K562 (cell line): ENCODE data around the gene PGAM2. TPM values are rescaled to one million over a fixed set of nuclear protein-coding genes. Genes with fewer than 3 reads are reported as not detected.

Experiments
- ATAC-seq: fragments of 200-7000 bp; cut with Tn5 transposase; 3 replicates; pipeline ENCODE4 v1.9.1; 2020; ENCODE audit warnings: moderate library complexity
- BruUV-seq: library from RNA; stranded (reverse); fragments of 400-500 nt; replicated peaks from 2 replicates; lab custom pipeline; 2021; lab: Mats Ljungman, UMichigan
- CTCF ChIA-PET: fragments of 300-600 bp; formaldehyde crosslinking; extraction: SDS; loops from one replicate; lab custom pipeline; 2021; ENCODE audit warnings: low intra/inter-chr PET ratio; lab: Yijun Ruan, JAX
- POLR2A ChIA-PET: fragments of 300-600, 350-650 bp; sonication (Branson Sonifier 250); formaldehyde crosslinking; extraction: SDS; loops from one replicate; lab custom pipeline; 2021; ENCODE audit warnings: antibody characterized with exemption, inconsistent platforms; lab: Yijun Ruan, JAX
- DNase-seq, 4 experiments: peaks; one replicate each; pipeline versions ENCODE4 v3.0.0 to v3.0.0-alpha.2; 2011 to 2018; ENCODE audit warnings: low spot score in 3 of 4, mixed read lengths in 3 of 4; ENCODE audit errors: extremely low read depth in 1 of 4
- FAIRE-seq: peaks from 2 replicates; lab custom pipeline; 2011; peaks lifted over from hg19 to GRCh38; lab: Jason Lieb, UNC
- H2AFZ ChIP-seq: 2 replicates; pipeline ENCODE4 v1.6.0; 2011; ENCODE audit warnings: low read depth, low read length, control low read depth, inconsistent platforms
- H3K27ac ChIP-seq: fragments of 200-600 bp; 3 replicates; pipeline ENCODE4 v1.8.0; 2011; ENCODE audit warnings: low read depth, mild to moderate bottlenecking, control low read depth, inconsistent platforms, low read length, moderate library complexity, mixed read lengths; ENCODE audit errors: extremely low read depth
- H3K27me3 ChIP-seq, 2 experiments: fragments of 300-600 bp in 1 of 2; 2 replicates in 1 of 2; 3 replicates in 1 of 2; pipeline versions ENCODE4 v1.6.0 to v1.8.0; 2011; ENCODE audit warnings: inconsistent platforms in 2 of 2, low read length in 2 of 2, mild to moderate bottlenecking in 1 of 2, mixed read lengths in 1 of 2, moderate library complexity in 1 of 2; ENCODE audit not compliant: control insufficient read depth in 2 of 2, insufficient read depth in 2 of 2
- H3K36me3 ChIP-seq: fragments of 300-600 bp; 3 replicates; pipeline ENCODE4 v1.8.0; 2011; ENCODE audit warnings: mild to moderate bottlenecking, low read length, inconsistent platforms; ENCODE audit not compliant: control insufficient read depth, insufficient read depth
- H3K4me1 ChIP-seq, 2 experiments: fragments of 200-600 bp in 1 of 2; replicated peaks in 1 of 2; 2 replicates in 1 of 2; 3 replicates in 1 of 2; pipeline versions ENCODE4 v1.5.1 to v1.8.0; 2011; ENCODE audit warnings: inconsistent platforms in 2 of 2, low read length in 2 of 2, mild to moderate bottlenecking in 1 of 2, mixed read lengths in 1 of 2, moderate library complexity in 1 of 2; ENCODE audit not compliant: control insufficient read depth in 2 of 2, insufficient read depth in 2 of 2
- H3K4me2 ChIP-seq: 2 replicates; pipeline ENCODE4 v1.6.1; 2011; ENCODE audit warnings: low read length, control low read depth, inconsistent platforms, mixed read lengths; ENCODE audit not compliant: insufficient read depth
- H3K4me3 ChIP-seq: fragments of 200-600 bp; sonication (generic), shearing (Covaris generic); 2 replicates; pipeline ENCODE4 v1.5.1; 2016; ENCODE audit warnings: control low read depth, inconsistent platforms
- H3K79me2 ChIP-seq: fragments of 200-600 bp; 3 replicates; pipeline ENCODE4 v1.8.0; 2011; ENCODE audit warnings: low read length, inconsistent platforms; ENCODE audit not compliant: control insufficient read depth, insufficient read depth
- H3K9ac ChIP-seq, 2 experiments: 2 replicates each; pipeline versions ENCODE4 v1.6.0 to v1.6.1; 2011; ENCODE audit warnings: low read depth in 2 of 2, low read length in 2 of 2, control low read depth in 1 of 2, inconsistent platforms in 1 of 2, mild to moderate bottlenecking in 1 of 2, mixed read lengths in 1 of 2; ENCODE audit not compliant: insufficient read depth in 1 of 2
- H3K9me1 ChIP-seq: one replicate; pipeline ENCODE4 v1.6.0; 2011; ENCODE audit warnings: inconsistent platforms, mild to moderate bottlenecking, low read length, moderate library complexity; ENCODE audit not compliant: control insufficient read depth, insufficient read depth
- H3K9me3 ChIP-seq: replicated peaks from 2 replicates; pipeline ENCODE4 v1.5.1; 2011; ENCODE audit warnings: low read depth, low read length, inconsistent platforms; ENCODE audit not compliant: control insufficient read depth, insufficient read depth
- H4K20me1 ChIP-seq: replicated peaks from 2 replicates; pipeline ENCODE4 v1.6.1; 2011; ENCODE audit warnings: low read length, inconsistent platforms, mixed read lengths; ENCODE audit not compliant: control insufficient read depth, insufficient read depth
- CTCF ChIP-seq, 3 experiments: IDR thresholded peaks in 2 of 3; conservative IDR thresholded peaks in 1 of 3; 2 replicates each; pipeline ENCODE4 v1.5.1; 2011 to 2012; ENCODE audit warnings: low read length in 3 of 3, mild to moderate bottlenecking in 3 of 3, control low read depth in 2 of 3, improper control_type of control experiment in 1 of 3, inconsistent platforms in 1 of 3, low read depth in 1 of 3, mixed read lengths in 1 of 3, moderate library complexity in 1 of 3; ENCODE audit not compliant: insufficient read depth in 2 of 3
- DDX20 ChIP-seq: fragments of 450-650 bp; IDR thresholded peaks from 2 replicates; pipeline ENCODE4 v1.6.1; 2016; ENCODE audit warnings: missing genetic modification characterization, low read depth, mild to moderate bottlenecking, missing compliant biosample characterization, moderate library complexity
- EP400 ChIP-seq: fragments of 450-650 bp; IDR thresholded peaks from 2 replicates; pipeline ENCODE4 v1.6.1; 2017; ENCODE audit warnings: antibody characterized with exemption, mild to moderate bottlenecking, moderate library complexity
- HMGN3 ChIP-seq: IDR thresholded peaks from 2 replicates; pipeline ENCODE4 v1.6.1; 2011; ENCODE audit warnings: borderline replicate concordance, low read depth, mild to moderate bottlenecking, mixed read lengths, low read length; ENCODE audit not compliant: insufficient read length; ENCODE audit errors: extremely low read depth
- LEF1 ChIP-seq: fragments of 450-650 bp; IDR thresholded peaks from 2 replicates; pipeline ENCODE4 v1.6.1; 2016; ENCODE audit warnings: mild to moderate bottlenecking
- MAFG ChIP-seq: fragments of 450-650 bp; conservative IDR thresholded peaks from 2 replicates; pipeline ENCODE4 v1.6.1; 2016; ENCODE audit warnings: missing genetic modification characterization, missing compliant biosample characterization
- MCM3 ChIP-seq: fragments of 450-650 bp; IDR thresholded peaks from 2 replicates; pipeline ENCODE4 v1.6.1; 2016
- NCOA1 ChIP-seq: fragments of 450-650 bp; IDR thresholded peaks from 2 replicates; pipeline ENCODE4 v1.6.1; 2016; ENCODE audit warnings: low read depth
- NCOA6 ChIP-seq: fragments of 450-650 bp; IDR thresholded peaks from 2 replicates; pipeline ENCODE4 v1.6.1; 2017; ENCODE audit warnings: mild to moderate bottlenecking
- NFIC ChIP-seq: fragments of 450-650 bp; IDR thresholded peaks from 2 replicates; pipeline ENCODE4 v1.6.1; 2017; ENCODE audit warnings: mild to moderate bottlenecking, inconsistent platforms
- NUFIP1 ChIP-seq: fragments of 450-650 bp; IDR thresholded peaks from 2 replicates; pipeline ENCODE4 v1.6.1; 2018; ENCODE audit not compliant: partially characterized antibody
- PHB ChIP-seq: fragments of 250-450 bp; sonication (Bioruptor Pico); IDR thresholded peaks from 2 replicates; pipeline ENCODE4 v1.5.0; 2021
- PHB2 ChIP-seq: fragments of 450-650 bp; IDR thresholded peaks from 2 replicates; pipeline ENCODE4 v1.6.1; 2017; ENCODE audit warnings: low read depth
- PTBP1 ChIP-seq: fragments of 200-400 bp; formaldehyde crosslinking; IDR thresholded peaks from 2 replicates; pipeline ENCODE4 v1.6.1; 2017; ENCODE audit warnings: low read depth, low read length
- SP2 ChIP-seq: IDR thresholded peaks from 2 replicates; pipeline ENCODE4 v1.6.1; 2011; ENCODE audit warnings: mild to moderate bottlenecking, low read depth, low read length, moderate library complexity; ENCODE audit not compliant: poor library complexity, severe bottlenecking; ENCODE audit errors: extremely low read depth
- TARDBP ChIP-seq: fragments of 450-650 bp; IDR thresholded peaks from 2 replicates; pipeline ENCODE4 v1.6.1; 2016
- TCF7L2 ChIP-seq: fragments of 150-350 bp; IDR thresholded peaks from 2 replicates; pipeline ENCODE4 v1.6.1; 2016; ENCODE audit warnings: low read depth, mild to moderate bottlenecking, low read length, moderate library complexity
- ZEB2 ChIP-seq: fragments of 450-650 bp; IDR thresholded peaks from 2 replicates; pipeline ENCODE4 v1.6.1; 2016
- WGBS: fragments of 100-300 bp; shearing (Covaris generic); methylation state at CpG from one replicate; pipeline ENCODE4 v1.1.6; 2016; ENCODE audit warnings: low coverage, mixed read lengths; ENCODE audit not compliant: insufficient coverage; ENCODE audit errors: missing lambda C conversion rate; 5-methylcytosine and 5-hydroxymethylcytosine counted together
- in situ Hi-C: fragments of 300-500 bp; cut with MboI; formaldehyde crosslinking; loops from 4 replicates; pipeline ENCODE4 v1.15.0; 2018; ENCODE audit warnings: inconsistent platforms, mixed read lengths
- intact Hi-C: fragments of 100-400 bp; cut with micrococcal nuclease; formaldehyde crosslinking; loops from 2 replicates; pipeline ENCODE4 v1.14.2; 2022
- polyA plus RNA-seq, 8 experiments: library from polyadenylated mRNA; depleted of rRNA in 4 of 8; stranded (reverse) in 5 of 8; unstranded in 3 of 8; fragments of >200 nt; fragmentation: Nextera tagmentation in 2 of 8; fragmentation: Illumina TruSeq in 1 of 8; extraction: Ambion mirVana in 2 of 8; extraction: Trizol in 1 of 8; gene quantifications; 2 replicates each; pipeline versions ENCODE4 v1.2.1 to v1.2.3, GENCODE V29; 2011 to 2014; ENCODE audit warnings: inconsistent platforms in 1 of 8, missing spikeins in 1 of 8
- total RNA-seq, 7 experiments: library from RNA; depleted of rRNA in 6 of 7; stranded (reverse); fragments of >200 nt in 6 of 7; fragmentation: Illumina TruSeq in 2 of 7; extraction: Trizol in 2 of 7; gene quantifications; 2 replicates each; pipeline versions ENCODE4 v1.2.1 to v1.2.3, GENCODE V29; 2011 to 2021; ENCODE audit warnings: low replicate concordance in 1 of 7
- TF ChIP-seq, protein P1 (sequence below): fragments of 450-650 bp; formaldehyde crosslinking; IDR thresholded peaks from 2 replicates; pipeline ENCODE4 v1.4.0; 2022; ENCODE audit warnings: missing genetic modification characterization

PGAM2 gene
- total and polyA plus RNA-seq, 9 of the 15 experiments (the other 6 are each of a cell fraction or from before 2014, with no cell fraction given), result not detected

DNA sequence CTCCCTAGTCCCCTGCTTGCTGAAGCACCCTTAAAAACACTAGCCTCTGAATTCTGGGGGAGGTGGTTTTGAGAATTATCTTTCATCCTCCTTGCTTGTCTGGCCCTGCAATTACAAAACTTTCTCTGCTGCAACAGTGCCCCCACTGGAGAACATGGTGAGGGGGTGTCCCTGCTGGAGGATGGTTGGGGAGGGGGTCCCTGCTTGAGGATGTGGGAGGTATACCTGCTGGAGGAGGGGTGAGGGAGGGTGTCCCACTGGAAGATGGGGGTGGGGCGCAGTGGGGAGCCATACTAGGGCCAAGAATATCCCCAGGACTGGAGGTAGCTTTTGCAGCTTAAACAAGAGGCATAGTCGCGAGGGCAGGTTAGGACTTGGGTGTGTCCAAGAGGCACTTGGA lies 20.2 kb upstream of the PGAM2 start (continued):
- TF ChIP-seq CTCF (IDR thresholded peaks at IDR 0.05 in 2 of 3, conservative IDR thresholded peaks at IDR 0.05 in 1 of 3; ENCODE audit: insufficient read depth in 2 of 3, low read depth in 1 of 3, low read length in 3 of 3), result peak; percentile 46 to 52 (median 50)
- TF ChIP-seq MAFG (tag), result no peak
- no peak for TF ChIP-seq NUFIP1
- no peak for TF ChIP-seq LEF1
- TF ChIP-seq MCM3, result no peak
- no peak for TF ChIP-seq PHB (CRISPR knock-in tag)
- TF ChIP-seq HMGN3, result no peak
- TF ChIP-seq PHB2, result no peak
- TF ChIP-seq ZEB2, result no peak
- TF ChIP-seq PTBP1, result no peak
- TF ChIP-seq TARDBP, result no peak
- TF ChIP-seq NCOA1, result no peak
- no peak for TF ChIP-seq TCF7L2

- intact Hi-C loops, result no loop called here
- Histone ChIP-seq H3K36me3 (peaks cover 4% of the 10 kb centered on the region; the same call in 1 of the 3 replicates), H3K79me2 (no peaks in the 10 kb centered on the region), H2AFZ (no peak overlapping the region), H3K4me1 (peaks cover 9 to 36% of the 10 kb centered on the region in 2 experiments; a peak in 4 of 5 replicates), H3K4me3 (no peak overlapping the region), H3K27me3 (no peaks in the 10 kb centered on the region), H3K9me1 (no peaks in the 10 kb centered on the region), H3K9me3 (no peaks in the 10 kb centered on the region), H3K4me2 (no peak overlapping the region), H3K9ac (no peak overlapping the region), H4K20me1 (peaks cover 10% of the 10 kb centered on the region), H3K27ac (no peak overlapping the region)
- no TSS peak for BruUV-seq
- ChIA-PET POLR2A (no interaction called here), CTCF (no interaction called here)
- DNase-seq, result no peak
- FAIRE-seq, result no peak
- ATAC-seq, result no peak
- in situ Hi-C loops, result no loop called here
- 44% methylated on average over 4 of the region's 4 CpGs for WGBS
- TF ChIP-seq EP400, result no peak
- no peak for TF ChIP-seq DDX20 (tag)
- no peak for TF ChIP-seq SP2
- TF ChIP-seq, protein P1, sequence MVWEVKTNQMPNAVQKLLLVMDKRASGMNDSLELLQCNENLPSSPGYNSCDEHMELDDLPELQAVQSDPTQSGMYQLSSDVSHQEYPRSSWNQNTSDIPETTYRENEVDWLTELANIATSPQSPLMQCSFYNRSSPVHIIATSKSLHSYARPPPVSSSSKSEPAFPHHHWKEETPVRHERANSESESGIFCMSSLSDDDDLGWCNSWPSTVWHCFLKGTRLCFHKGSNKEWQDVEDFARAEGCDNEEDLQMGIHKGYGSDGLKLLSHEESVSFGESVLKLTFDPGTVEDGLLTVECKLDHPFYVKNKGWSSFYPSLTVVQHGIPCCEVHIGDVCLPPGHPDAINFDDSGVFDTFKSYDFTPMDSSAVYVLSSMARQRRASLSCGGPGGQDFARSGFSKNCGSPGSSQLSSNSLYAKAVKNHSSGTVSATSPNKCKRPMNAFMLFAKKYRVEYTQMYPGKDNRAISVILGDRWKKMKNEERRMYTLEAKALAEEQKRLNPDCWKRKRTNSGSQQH, result no peak
- TF ChIP-seq NCOA6, result no peak
- no peak for TF ChIP-seq NFIC
These were observed 19.3 kb upstream of the PGAM2 start for GRCh38 chr7:44084701-44085100.
